GM21381 (cell line): ENCODE data around the gene ZSCAN22.
A peak's percentile ranks its signal among the peaks of the same experiment; 100 is the strongest.
"Not testable (repeated sequence)": the region's sequence is repeated elsewhere in the genome, so short reads cannot be mapped to it uniquely, and the experiment has no call there.

Experiments used
- ATAC-seq: cut with Tn5 transposase; IDR thresholded peaks from one replicate; pipeline ENCODE4 v1.9.1; 2021; ENCODE audit warnings: mild to moderate bottlenecking, moderate library complexity; ENCODE audit not compliant: unreplicated experiment

The ZSCAN22 gene

DNA sequence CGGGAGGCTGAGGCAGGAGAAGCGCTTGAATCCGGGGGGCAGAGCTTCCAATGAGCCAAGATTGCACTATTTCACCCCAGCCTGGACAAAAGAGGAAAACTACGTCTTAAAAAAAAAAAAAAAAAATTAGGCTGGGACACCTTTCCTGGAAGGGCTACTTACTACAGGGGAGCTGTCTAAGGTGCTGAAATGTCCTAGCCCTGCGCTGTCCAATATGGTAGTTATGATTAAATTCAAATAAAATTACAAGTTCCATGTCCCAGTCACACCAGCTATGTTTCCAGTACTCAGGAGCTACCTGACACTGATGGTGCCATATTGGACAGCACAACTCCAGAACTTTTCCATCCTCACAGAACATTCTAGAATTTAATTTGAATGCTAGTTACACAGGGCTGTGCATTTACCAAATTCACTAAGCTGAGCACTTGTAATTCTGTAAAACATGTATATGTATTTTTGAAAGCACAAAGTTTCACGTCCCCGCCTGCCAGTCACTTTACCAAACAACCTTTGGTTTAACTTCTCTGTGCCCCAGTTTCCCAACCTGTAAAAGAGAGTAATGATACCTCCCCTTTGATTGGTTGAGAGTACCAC is 9.2 kb upstream of the ZSCAN22 start:
- ATAC-seq, result no peak

DNA sequence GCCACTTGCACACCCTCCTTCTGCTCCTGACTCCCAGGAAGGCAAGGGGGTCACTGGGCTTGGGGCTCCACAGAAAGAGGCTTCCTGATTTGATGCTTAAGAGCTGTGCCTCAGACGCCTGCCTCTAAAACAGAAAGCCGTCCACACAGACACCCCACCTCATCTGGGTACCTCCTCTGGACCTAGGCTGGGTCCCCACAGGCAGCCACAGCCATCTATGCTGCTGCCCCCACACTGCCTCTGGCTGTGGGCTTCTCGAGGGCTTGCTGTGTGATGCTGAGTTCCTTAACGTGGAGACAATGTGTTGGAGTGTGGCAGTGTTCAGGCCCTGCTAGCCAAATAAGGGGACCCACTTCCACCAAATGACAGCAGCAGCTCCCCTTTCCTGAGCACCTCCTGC is 8.5 kb upstream of the ZSCAN22 start:
- ATAC-seq, result no peak

DNA sequence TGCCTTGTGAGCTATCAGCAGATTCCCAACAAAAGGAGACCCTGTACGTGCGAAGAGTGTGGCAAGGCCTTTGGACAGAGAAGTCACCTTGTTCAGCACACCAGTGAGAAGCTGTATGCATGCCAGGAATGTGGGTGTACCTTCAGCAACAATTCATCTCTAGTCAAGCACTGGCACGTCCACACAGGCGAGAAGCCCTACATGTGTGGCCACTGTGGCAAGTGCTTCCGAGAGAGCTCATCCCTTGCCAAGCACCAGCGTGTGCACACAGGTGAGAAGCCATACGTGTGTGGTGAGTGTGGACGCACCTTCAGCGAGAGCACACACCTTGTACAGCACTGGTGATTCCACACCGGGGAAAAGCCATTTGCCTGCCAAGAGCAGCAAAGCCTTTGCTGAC is 7.6 kb upstream of the ZSCAN22 start:
- ATAC-seq, result no peak

DNA sequence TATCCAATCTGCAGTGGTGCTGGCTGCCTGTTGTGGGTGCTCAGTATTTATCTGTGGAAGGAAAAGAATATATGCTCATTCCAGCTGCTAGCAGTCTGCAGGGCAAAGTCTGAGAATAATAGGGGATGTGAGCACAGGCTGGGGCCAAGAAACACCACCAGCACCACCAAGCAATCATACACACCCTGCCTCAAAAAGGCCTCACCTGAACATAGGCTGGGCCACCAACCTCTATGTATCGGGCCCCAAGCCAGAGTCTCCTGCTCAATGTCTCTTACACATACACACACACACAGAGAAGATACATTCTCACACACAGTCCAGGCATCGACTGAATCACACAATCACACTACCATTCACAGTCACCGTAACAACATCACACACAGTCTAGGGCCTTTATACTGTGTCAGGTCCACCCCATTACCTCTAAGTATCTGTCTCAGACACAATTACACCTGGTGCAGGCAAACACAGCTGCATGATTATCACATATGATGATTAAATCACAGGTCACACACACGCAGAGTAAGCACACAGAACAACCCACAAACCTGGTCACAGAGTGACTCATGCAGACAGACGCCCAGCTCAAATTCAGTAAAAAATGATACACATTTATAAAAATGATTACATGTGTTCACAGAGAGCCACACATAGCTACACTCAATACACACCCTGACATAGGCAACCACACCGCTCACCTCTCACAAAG is 1.3 kb upstream of the ZSCAN22 start:
- no peak for ATAC-seq

DNA sequence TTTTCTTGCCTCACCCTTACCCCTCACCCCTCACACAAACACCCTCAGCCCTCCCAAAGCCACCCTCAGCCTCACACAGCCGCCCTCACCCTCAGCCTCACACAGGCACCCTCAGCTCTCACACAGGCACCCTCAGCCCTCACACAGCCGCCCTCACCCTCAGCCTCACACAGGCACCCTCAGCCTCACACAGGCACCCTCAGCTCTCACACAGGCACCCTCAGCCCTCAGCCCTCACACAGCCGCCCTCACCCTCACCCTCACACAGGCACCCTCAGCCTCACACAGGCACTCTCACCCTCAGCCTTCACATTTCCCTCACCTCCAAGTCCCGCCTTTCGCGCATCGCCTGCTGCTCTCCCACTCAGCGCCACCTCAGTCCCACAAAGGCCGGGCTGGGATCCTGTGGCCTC is 287 bp upstream of the ZSCAN22 start:
- ATAC-seq, result no peak

DNA sequence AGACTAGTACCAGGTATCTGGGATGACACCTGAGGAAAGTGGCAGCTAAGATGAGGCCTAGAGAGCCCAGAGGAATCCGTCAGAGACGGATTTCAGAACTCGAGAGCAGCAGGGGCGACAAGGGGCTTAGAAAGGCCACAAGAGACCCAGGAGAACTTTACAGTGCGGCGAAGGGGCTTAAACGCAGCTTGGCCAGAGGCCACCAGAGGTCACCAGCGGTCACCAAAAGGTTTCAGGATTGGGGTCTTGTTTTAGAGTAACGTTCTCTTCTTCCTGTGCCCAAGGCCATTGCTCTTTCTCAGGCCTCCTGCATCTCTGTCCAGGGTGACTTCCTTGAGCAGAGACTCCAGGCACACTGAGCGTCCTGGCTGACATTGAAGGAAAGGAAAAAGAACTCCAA is 2.2 kb downstream of the ZSCAN22 start:
- ATAC-seq, result no peak

DNA sequence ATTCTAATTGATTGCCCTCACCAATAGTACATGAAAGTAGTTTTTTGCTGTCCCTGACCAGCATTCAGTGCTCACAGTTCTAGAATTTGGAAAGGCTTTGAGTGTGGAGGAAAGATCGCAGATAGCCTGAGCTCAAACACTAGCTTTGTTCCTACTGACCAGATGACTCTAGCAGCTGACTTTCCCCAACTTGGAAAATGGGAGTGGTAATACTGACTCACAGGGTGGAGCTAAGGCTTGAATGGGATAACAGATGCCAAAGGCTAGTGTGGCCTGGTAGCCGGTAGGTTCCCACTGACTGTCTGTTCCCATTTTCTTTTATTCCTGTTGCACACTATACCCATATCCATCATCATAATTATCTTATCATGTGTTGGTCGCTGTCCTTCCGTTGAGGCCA is 3.7 kb downstream of the ZSCAN22 start:
- ATAC-seq, result no peak

DNA sequence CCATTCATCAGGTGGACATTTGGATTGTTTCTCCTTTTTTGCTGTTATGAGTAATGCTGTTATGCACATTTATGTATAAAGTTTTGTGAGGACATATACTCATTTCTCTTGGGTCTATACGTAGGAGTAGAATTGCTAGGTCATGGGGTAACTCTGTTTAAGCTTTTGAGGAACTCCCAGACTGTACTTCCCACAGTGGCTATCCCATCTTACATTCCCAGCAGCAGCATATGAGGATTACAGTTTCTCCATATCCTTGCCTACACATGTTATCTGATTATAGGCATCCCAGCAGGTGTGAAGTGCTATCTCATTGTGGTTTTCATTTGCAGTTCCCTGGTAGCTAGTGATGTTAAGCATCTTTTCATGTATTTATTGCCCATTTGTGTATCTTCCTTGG is 5.9 kb downstream of the ZSCAN22 start:
- ATAC-seq, result no peak

DNA sequence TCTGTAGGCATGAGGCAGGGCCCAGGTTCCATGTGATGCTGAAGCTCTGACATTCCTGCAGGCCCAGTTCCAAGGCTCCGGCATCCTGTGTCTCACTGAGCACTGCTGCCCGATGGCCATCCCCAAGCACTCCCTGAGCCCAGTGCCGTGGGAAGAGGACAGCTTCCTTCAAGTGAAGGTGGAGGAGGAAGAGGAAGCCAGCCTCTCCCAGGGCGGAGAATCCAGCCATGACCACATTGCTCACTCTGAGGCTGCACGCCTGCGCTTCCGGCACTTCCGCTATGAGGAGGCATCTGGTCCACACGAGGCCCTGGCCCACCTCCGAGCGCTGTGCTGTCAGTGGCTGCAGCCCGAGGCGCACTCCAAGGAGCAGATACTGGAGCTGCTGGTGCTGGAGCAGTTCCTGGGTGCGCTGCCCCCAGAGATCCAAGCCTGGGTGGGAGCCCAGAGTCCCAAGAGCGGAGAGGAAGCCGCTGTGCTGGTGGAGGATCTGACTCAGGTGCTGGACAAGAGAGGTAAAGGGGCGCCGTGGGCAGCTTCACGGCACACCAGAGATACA is 8.0 kb downstream of the ZSCAN22 start:
- ATAC-seq, result no peak

DNA sequence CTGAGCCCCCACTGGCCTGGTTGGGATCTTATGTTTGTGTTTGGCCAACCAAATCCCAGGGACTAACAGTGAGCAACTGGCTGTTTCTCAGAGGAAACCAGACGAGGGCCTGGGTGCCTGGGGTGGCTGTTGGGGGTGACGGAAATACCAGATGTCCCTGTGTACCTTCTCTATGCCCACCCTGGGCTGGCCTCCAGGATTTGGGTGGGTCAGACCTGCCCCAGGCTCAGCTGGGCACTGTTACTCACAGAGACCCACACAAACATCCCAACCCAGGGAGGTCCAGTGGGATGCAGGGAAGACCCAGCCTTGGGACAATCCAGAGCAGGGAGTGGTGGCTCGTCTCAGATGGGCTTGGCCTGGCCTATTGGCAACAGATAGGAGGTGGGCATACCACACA is 8.8 kb downstream of the ZSCAN22 start:
- no peak for ATAC-seq

DNA sequence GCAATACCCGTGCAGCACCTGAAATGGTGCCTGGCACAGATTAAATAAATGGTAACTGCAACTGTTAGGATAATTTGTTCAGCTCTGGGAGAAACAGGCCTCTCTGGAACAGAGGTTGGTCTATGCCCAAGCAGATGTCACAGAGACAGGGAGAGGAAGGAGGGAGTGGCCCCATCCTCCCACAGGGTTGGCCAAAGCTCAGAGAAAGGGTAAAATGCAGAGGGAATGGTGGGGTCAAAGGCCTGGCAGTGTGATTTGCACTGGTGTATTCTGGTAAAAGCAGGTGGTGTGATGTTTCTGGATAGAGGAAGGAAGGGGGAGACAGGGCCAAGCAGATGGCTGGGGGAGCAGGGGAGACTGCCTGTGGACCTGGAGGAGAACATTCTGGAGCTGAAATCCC is 9.4 kb downstream of the ZSCAN22 start:
- ATAC-seq, result no peak

DNA sequence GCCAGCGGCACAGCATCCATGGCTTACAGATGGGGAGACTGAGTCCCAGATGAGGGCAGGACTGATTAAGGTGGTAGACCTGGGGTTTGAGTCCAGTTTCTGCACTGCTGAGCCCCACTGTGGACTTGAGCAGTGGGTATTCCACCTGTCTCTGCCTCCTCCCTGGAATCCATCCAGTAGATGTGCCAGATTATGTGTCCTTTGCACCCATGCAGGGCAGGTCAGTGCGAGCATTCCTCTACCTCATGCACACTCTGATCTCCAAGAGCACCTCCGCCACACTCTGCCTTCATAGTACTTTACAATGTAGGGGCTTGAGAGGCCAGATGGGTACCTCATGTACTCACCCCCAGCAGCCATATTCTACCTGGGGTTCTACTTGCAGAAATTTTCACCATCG is 10.0 kb downstream of the ZSCAN22 start:
- no peak for ATAC-seq

DNA sequence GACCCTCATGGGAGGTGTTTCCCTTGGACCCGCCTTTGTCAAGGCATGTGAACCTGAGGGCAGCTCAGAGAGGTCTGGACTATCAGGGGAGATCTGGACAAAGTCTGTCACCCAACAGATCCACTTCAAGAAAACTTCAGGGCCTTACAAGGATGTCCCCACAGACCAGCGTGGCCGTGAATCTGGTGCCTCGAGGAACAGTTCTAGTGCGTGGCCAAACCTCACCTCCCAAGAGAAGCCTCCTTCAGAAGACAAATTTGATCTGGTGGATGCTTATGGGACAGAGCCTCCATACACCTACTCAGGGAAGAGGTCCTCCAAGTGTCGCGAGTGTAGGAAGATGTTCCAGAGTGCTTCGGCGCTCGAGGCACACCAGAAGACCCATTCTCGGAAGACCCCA is 11.5 kb downstream of the ZSCAN22 start:
- no peak for ATAC-seq

DNA sequence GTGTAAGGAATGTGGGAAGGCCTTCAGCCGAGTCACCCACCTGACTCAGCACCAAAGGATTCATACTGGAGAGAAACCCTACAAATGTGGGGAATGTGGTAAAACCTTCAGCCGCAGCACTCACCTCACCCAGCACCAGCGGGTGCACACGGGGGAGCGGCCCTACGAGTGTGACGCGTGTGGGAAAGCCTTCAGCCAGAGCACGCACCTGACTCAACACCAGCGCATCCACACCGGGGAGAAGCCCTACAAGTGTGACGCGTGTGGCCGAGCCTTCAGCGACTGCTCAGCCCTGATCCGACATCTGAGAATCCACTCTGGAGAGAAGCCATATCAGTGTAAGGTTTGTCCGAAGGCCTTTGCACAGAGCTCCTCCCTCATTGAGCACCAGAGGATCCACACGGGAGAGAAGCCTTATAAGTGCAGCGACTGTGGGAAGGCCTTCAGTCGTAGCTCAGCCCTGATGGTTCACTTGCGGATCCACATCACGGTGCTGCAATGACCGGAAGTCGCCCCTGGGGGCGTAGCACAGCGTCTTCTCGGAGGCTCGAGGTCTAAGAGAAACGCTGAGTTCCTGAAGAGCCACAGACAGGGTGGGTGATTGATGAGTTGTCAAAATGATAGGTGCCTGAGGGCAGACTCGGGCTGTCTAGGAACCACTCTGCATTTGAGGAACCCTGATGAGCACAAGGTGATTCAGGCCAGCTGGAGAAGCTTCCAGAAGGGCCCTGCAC is 12.2 kb downstream of the ZSCAN22 start:
- ATAC-seq, result no peak

DNA sequence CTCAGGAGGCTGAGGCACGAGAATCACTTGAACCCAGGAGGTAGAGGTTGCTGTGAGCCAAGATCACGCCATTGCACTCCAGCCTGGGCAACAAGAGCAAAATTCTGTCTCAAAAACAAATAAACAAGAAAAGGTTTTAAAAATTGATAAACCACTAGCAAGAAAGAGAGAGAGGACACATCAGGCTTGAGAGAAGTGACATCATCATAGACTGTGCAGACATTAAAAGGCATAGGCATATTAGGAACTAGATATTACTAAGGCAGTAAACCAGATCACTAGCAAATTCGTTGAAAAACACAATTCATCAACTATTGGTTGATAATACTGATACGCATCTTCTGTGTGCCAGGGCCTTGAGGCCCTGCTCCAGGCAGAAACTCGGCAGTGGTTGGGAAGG is 18.8 kb downstream of the ZSCAN22 start:
- no peak for ATAC-seq

DNA sequence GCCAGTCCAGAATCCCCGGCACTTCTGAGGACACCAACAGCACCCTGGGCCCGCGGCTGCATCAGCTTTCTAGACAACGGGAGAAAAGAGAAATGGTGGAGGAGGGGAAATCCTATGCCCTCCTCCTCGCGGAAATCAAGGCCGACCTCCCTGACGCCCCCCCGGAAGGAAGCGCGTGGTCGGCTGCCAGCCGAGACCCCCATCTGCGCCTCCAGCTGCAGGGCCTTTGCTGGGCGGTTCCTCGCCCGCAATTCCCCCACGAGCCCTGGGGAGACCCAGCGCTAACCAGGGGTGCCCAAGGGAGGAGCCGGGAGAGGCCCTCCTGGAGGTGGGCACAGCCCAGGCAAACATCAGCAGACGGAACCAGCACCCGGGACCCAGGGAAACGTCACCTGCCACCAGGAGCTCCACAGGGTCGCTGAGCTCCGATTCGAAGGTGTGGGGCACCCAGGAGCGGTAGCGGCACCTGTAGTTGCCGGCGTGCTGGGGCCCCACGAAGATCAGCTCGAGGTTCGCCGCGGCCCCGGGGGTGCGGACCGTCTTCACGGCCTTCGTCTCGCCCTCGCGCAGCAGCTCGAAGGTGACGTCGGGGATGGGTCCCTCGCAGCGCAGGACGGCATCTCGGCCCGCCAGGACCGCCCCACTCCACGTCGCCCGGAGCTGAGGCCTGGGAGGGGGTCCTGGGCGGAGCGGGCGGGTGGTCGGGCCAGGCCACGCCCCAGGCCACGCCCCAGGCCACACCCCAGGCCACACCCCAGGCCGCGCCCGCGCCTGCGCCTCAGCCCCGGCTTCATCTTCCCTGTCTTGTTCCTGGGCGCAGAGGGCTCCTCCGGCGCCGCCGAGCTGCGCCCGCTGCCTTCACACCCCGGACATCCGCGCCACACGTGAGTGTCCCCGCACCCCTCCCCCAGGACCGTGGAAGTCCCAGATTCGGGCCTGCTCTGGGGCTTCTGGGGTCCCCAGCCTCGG is 20.5 kb downstream of the ZSCAN22 start:
- peak; percentile 81 for ATAC-seq

DNA sequence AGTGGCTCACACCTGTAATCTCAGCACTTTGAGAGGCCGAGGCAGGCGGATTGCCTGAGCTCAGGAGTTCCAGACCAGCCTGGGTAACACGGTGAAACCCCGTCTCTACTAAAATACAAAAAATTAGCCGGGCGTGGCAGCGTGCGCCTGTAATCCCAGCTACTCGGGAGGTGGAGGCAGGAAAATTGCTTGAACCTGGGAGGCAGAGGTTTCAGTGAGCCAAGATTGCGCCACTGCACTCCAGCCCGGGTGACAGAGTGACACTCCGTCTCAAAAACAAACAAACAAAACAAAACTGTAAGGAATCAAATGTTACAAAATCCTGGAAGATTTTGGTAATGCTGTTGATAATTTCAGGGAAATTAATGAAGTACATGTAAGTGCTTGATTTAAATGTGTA is 21.3 kb downstream of the ZSCAN22 start:
- ATAC-seq, result not testable (repeated sequence)

DNA sequence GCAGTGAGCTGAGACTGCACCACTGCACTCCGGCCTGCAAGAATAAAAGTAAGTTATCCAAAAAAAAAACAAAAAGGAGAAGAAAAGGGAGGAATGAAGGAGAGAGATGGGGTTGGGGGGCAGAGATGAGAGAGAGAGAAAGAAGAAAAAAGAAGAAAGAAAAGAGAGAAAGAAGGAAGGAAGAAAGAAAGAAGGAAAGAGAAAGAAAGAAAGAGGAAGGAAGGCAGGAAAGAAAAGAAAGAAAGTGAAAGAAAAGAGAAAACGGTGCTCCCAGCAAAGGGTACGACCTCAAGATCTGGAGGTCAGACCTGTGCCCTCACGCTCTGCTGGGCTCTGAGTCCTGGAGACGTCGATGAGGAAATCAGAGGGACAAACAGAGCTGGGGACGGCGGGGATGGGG is 22.8 kb downstream of the ZSCAN22 start:
- no peak for ATAC-seq

DNA sequence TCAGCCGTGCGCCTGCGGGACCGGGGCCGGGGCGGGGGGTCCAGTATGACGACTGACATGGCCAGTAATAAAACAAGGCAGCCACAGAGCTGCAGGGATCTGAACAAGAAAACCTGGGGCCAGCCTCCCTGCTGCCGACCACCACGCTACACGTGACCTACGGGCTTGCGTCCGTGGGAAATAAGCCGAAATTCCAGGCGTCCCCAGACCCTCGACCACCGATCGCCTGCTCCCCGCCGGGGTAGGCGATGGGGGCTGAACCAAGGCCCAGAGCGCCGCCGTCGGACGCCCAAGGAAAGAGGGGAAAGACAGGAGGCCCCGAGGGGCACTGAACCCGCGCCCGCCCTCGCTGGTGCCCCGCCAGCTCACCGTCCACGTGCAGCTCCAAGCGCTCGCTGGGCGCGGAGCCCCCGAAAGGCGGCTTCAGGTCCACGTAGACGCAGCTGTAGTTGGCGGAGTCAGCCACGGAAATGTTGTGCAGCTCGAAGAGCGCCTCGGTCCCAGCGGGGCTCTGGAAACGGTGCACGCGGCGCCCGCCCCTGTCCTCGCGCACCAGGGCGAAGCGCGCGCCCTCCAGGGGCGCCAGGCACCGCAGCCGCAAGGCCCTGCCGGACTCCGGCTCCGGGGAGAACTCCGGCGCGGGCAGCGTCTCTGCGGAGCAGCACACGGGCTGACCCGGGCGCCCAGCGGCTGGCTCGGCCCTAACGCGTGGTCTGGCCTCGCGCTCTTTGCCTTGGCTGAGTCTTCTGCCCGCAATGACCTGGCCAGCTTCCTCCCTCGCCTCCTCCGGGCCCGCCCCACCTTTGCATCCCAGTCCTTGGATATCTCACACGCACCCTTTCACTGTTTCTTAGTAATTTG is 23.4 kb downstream of the ZSCAN22 start:
- no peak for ATAC-seq
